Natural killer cell (primary cell): Measurements from ENCODE around the gene POU2F1. TPM values are rescaled to one million over a fixed set of nuclear protein-coding genes. Genes with fewer than 3 reads are reported as not detected.
A peak's percentile ranks its signal among the peaks of the same experiment; 100 is the strongest.

Experiments used
- ATAC-seq, 3 donors: fragments of 150-1000 bp in 2 of 3; fragments of 200-7000 bp in 1 of 3; cut with Tn5 transposase; 1 replicate in 1 of 3; 2 replicates in 2 of 3; pipeline ENCODE4 v1.10.0; 2021; ENCODE audit warnings: mild to moderate bottlenecking in 2 of 3, moderate library complexity in 2 of 3
- DNase-seq, 2 donors: peaks; one replicate each; pipeline versions ENCODE4 v3.0.0 to v3.0.0-alpha.2; 2013 to 2021; ENCODE audit warnings: mixed read lengths in 1 of 2
- H3K27ac ChIP-seq: one replicate; pipeline ENCODE4 v1.5.1; 2013; ENCODE audit warnings: mild to moderate bottlenecking, low read length
- H3K27me3 ChIP-seq: one replicate; pipeline ENCODE4 v1.6.1; 2013; ENCODE audit warnings: low read length; ENCODE audit not compliant: control insufficient read depth, insufficient read depth
- H3K36me3 ChIP-seq: one replicate; pipeline ENCODE4 v1.6.1; 2013; ENCODE audit warnings: low read length; ENCODE audit not compliant: control insufficient read depth, insufficient read depth
- H3K4me1 ChIP-seq: one replicate; pipeline ENCODE4 v1.6.1; 2013; ENCODE audit warnings: low read length; ENCODE audit not compliant: control insufficient read depth, insufficient read depth
- H3K4me3 ChIP-seq: one replicate; pipeline ENCODE4 v1.5.1; 2013; ENCODE audit warnings: low read length
- H3K9me3 ChIP-seq: one replicate; pipeline ENCODE4 v1.6.1; 2013; ENCODE audit warnings: low read length; ENCODE audit not compliant: control insufficient read depth, insufficient read depth
- H3K27ac Mint-ChIP-seq, 2 donors: one replicate each; pipeline ENCODE4 v1.8.0; 2022; ENCODE audit warnings: mild to moderate bottlenecking in 2 of 2, mixed read lengths in 2 of 2, moderate library complexity in 1 of 2
- H3K27me3 Mint-ChIP-seq, 2 donors: one replicate each; pipeline ENCODE4 v1.8.0; 2022; ENCODE audit warnings: low read depth in 2 of 2, mixed read lengths in 2 of 2
- H3K36me3 Mint-ChIP-seq: one replicate; pipeline ENCODE4 v1.8.0; 2022; ENCODE audit warnings: mixed read lengths
- H3K4me1 Mint-ChIP-seq, 2 donors: one replicate each; pipeline ENCODE4 v1.8.0; 2022; ENCODE audit warnings: mixed read lengths in 2 of 2
- H3K4me3 Mint-ChIP-seq: one replicate; pipeline ENCODE4 v1.8.0; 2022; ENCODE audit warnings: mild to moderate bottlenecking, moderate library complexity, mixed read lengths
- H3K9me3 Mint-ChIP-seq, 2 donors: one replicate each; pipeline ENCODE4 v1.8.0; 2022; ENCODE audit warnings: mixed read lengths in 2 of 2
- CTCF ChIP-seq: fragments of 200-600 bp; IDR thresholded peaks from one replicate; pipeline ENCODE4 v1.8.0; 2022; ENCODE audit warnings: antibody characterized with exemption
- WGBS: methylation state at CpG from one replicate; pipeline ENCODE4 v1.1.7; 2013; ENCODE audit warnings: missing lambda C conversion rate; ENCODE audit not compliant: insufficient coverage; 5-methylcytosine and 5-hydroxymethylcytosine counted together
- intact Hi-C: fragments of 100-400 bp; cut with micrococcal nuclease; formaldehyde crosslinking; loops from one replicate; pipeline ENCODE4 v1.14.2; 2022
- total RNA-seq, 4 donors: library from RNA; stranded (reverse); fragments of 120-200 nt in 1 of 4; gene quantifications; one replicate each; pipeline versions ENCODE4 v1.2.3 to v1.2.4, GENCODE V29; 2013 to 2022

POU2F1 gene
- total RNA-seq, 3 donors from 2014 or later (not counting 1 experiment from before 2014, with no cell fraction given) = 39.8 to 44.6 (median 40.9) TPM

DNA sequence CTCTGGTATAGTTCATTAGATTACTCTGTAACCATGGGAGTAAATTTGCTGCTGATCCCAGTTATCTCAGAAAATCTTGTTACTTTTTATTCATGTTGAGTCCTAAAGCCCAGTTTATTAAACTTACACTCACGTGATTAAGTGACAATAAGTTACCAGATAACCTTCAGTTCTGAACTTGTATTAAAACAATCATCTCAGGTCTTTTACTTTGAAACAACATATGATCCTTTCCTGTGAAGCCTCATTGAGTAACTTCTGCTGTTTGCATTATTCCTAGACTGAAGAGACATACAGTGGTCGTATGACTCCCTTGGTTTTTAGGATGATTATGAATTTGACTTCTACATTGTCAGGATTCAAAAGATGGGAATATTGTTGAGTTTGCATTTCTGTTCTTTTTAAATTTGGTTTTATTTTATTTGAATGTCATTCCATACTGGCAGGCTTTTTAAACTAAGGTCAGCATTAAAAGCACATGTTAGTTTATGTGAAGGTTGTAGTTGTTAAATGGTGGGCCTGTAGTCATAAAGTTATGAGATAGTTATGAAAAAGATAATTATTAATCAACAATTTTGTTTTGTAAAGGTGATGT lies 179.8 kb downstream of the POU2F1 start:
- intact Hi-C loops = loop anchor here (2.0 to 10.0 kb wide), 3 partner anchors 42 to 336 kb away; no protein-coding TSS in a partner anchor
- no peaks in the 10 kb centered on the region for H3K27me3 ChIP-seq
- H3K4me3 ChIP-seq = no peak overlapping the region
- WGBS = 100% methylated on average over 2 of the region's 2 CpGs
- no peak overlapping the region for H3K27ac Mint-ChIP-seq
- H3K27ac ChIP-seq = no peak overlapping the region
- no peak overlapping the region for H3K4me3 Mint-ChIP-seq
- peaks cover 4% of the 10 kb centered on the region for H3K4me1 ChIP-seq
- H3K36me3 Mint-ChIP-seq = peaks cover 7% of the 10 kb centered on the region
- DNase-seq (no peak), ATAC-seq (no peak)
- H3K9me3 Mint-ChIP-seq = no peaks in the 10 kb centered on the region
- H3K9me3 ChIP-seq = no peaks in the 10 kb centered on the region
- H3K4me1 Mint-ChIP-seq = peaks cover 9 to 10% of the 10 kb centered on the region in 2 donors
- no peaks in the 10 kb centered on the region for H3K27me3 Mint-ChIP-seq
- H3K36me3 ChIP-seq = peaks cover 23% of the 10 kb centered on the region
- no peak for TF ChIP-seq CTCF

DNA sequence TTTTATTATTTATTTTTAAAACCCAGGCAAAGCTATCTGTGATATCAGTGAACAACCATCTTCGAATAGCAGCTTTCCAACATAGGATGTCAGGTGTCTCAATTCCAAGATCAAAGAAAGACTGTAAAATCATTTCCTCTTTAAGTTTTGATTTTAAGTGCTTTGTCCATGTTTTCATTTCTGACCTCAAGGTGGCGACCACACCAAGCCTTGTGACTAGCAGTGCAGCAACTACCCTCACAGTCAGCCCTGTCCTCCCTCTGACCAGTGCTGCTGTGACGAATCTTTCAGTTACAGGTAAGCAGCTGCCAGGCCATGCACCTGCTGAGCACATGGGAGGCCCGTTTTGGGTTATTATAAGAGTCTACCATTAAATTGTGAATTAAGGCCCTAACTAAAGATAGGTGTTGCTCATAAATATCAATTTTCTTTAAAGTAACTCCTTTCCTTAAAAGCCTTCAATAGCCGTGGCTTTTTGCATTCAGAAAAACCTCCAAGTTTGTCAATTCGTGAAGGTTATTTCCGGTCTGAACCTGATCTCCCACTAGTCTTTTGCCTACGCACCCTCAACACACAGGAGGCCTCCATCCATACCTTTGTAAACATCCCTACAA lies 180.7 kb downstream of the POU2F1 start:
- H3K4me3 ChIP-seq = no peak overlapping the region
- H3K4me3 Mint-ChIP-seq = no peak overlapping the region
- H3K36me3 Mint-ChIP-seq = peaks cover 16% of the 10 kb centered on the region
- H3K9me3 ChIP-seq = no peaks in the 10 kb centered on the region
- no peaks in the 10 kb centered on the region for H3K9me3 Mint-ChIP-seq
- no peaks in the 10 kb centered on the region for H3K27me3 ChIP-seq
- ATAC-seq (peak; percentile 82 to 98 (median 97)), DNase-seq (peak; percentile 55 to 80)
- peak overlapping the region; percentile 58 to 62 for H3K27ac Mint-ChIP-seq
- TF ChIP-seq CTCF = peak; percentile 70
- peaks cover 4% of the 10 kb centered on the region for H3K4me1 ChIP-seq
- WGBS = 55% methylated on average over 8 of the region's 8 CpGs
- H3K27me3 Mint-ChIP-seq = no peaks in the 10 kb centered on the region
- H3K27ac ChIP-seq = no peak overlapping the region
- H3K36me3 ChIP-seq = peaks cover 23% of the 10 kb centered on the region
- H3K4me1 Mint-ChIP-seq = peaks cover 9 to 10% of the 10 kb centered on the region in 2 donors
- intact Hi-C loops = loop anchor here (1.0 to 10.0 kb wide), 4 partner anchors 41 to 337 kb away; no protein-coding TSS in a partner anchor

- Mint-ChIP-seq H3K9me3 (no peaks in the 10 kb centered on the region), H3K4me3 (no peak overlapping the region), H3K4me1 (peaks cover 9 to 10% of the 10 kb centered on the region in 2 donors), H3K27ac (peak overlapping the region in 1 of 2 donors; percentile 18), H3K36me3 (peaks cover 8% of the 10 kb centered on the region), H3K27me3 (no peaks in the 10 kb centered on the region)
- WGBS = 92% methylated on average over 3 of the region's 4 CpGs
- Histone ChIP-seq H3K27ac (no peak overlapping the region), H3K27me3 (no peaks in the 10 kb centered on the region), H3K36me3 (peaks cover 15% of the 10 kb centered on the region), H3K4me3 (no peak overlapping the region), H3K9me3 (no peaks in the 10 kb centered on the region), H3K4me1 (peaks cover 4% of the 10 kb centered on the region)
- DNase-seq = no peak
- intact Hi-C loops = loop anchor here (2.0 to 10.0 kb wide), 2 partner anchors 22 to 340 kb away; no protein-coding TSS in a partner anchor
- no peak for TF ChIP-seq CTCF
- no peak for ATAC-seq
These were observed 183.6 kb downstream of the POU2F1 start for GRCh38 chr1:167404161-167404888.
